Stimulated activated CD4-positive, alpha-beta T cell treated with anti-CD3 and anti-CD28 coated beads, Interleukin-4, amount 100 ng/mL, for 24 hours (primary cell): ENCODE data around the gene HTR3B.

Source experiments
- DNase-seq: peaks from one replicate; pipeline ENCODE4 v3.0.0-alpha.2; 2020

The HTR3B gene

GRCh38 chr11:113947994-113948393 is 43.4 kb downstream of the HTR3B start:
- DNase-seq: no peak

DNA sequence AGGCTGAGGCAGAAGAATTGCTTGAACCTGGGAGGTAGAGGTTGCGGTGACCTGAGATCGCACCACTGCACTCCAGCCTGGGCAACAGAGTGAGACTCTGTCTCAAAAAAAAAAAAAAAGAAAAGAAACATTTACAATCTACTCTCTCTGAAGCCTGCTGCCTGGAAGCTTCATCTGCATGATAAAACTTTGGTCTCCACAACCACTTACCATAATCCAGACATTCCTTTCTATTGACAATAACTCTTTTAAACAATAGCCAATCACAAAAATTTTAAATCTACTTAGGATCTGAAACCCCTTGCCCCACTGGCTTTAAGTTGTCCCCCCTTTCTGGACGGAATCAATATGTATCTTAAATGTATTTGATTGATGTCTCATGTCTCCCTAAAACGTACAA is 45.3 kb downstream of the HTR3B start:
- no peak for DNase-seq

DNA sequence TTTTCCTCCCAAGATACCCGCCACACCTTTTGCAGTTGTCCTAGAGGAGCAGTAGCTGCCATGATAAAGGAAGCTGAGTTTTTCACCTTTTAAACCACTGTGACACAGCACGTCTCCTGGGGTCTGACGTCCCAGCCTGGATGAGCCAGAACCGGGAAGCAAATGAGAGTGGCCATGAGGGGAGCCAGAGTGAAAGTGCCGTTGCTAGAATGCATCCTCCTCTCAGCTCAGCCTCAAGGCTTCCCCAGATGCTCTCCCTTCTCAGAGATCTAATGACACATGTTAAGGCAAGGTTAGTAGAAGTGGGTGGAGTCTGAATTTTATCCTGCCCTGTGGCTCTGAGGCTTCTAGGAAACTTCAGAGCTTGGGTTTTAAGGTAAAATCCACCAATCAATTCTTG is 46.9 kb downstream of the HTR3B start:
- DNase-seq: no peak

GRCh38 chr11:113952070-113952469 is 47.5 kb downstream of the HTR3B start:
- DNase-seq: no peak

GRCh38 chr11:113952588-113952987 is 48.0 kb downstream of the HTR3B start:
- no peak for DNase-seq

DNA sequence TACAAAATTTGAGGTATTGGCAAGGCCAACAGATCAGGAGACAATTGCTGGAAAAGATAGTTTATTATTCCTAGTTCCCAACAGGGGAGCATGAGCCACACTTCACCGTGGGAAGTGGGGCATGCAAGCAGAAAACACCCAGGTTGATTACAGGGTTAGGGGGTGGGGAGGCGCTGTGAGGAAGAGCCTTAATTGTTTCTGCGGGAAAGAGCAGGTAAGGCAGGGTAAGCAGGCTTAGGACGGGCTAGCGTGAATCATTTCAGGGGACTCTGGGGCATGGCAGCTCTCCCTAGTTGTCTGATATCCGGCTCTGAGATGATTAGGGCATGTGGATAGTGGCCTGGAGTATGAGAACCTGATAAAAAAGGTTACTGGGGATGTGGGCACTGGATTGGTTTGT is 49.6 kb downstream of the HTR3B start:
- no peak for DNase-seq

GRCh38 chr11:113956986-113957385 is 52.4 kb downstream of the HTR3B start:
- no peak for DNase-seq

DNA sequence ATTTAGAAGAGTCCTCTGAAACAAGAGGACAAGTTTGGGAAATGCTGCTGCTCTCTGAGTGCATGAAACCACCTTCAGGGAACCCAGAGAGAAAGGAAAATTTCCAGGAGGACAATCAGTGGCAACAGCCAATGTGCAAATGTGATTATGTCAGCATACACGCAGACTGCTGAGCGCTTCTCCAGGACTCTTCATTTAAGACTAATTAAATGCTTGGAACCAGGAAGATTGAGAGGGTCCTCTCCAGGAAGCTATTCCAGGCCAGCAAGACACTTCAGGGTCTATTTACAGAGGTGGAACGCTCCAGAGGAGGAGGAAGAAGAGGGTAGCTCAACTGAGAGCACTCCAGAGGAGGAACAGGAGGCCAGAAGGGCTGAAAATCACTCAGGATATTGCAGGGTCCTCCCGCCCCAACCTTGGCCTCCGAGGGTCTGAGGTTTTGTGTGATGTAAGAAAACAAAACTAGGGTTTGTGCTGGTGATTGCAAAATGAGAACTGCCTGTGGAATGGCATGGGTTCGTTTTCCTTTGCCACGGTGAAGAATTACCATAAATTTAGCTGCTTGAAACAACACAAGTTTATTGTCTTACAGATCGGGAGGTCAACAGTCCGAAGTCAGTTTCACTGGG is 56.2 kb downstream of the HTR3B start:
- no peak for DNase-seq

GRCh38 chr11:113967361-113967760 is 62.8 kb downstream of the HTR3B start:
- no peak for DNase-seq

- DNase-seq: no peak
Observed at GRCh38 chr11:113971506-113972195, 67.1 kb downstream of the HTR3B start.

GRCh38 chr11:113974741-113975470 is 70.3 kb downstream of the HTR3B start, which contains the start of gene HTR3A:
TSS of gene HTR3A (plus strand) at chr11:113975108. CDS start at chr11:113975326, 218 bp downstream.
- no peak for DNase-seq

DNA sequence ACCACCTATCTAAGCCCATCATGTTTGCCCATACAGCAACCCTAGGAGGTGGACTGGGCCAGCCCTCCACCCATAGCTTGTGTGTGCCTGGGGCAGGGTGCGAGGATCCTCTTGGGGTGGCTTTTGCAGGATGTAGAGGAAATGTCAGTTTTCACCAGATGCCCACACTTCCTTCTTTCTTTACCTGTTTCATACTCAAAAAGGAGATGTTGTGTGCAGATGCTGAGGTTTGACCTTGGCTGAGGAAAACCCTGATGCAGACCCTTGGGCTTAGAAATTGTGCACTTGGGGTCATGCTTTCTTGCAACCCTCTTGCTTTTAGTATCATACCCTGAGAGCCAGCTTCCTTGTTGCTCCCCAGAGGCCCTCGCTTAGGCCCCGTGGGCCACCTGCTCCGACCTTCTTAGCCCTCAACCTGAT is 72.5 kb downstream of the HTR3B start:
- DNase-seq: no peak

- no peak for DNase-seq
Observed at GRCh38 chr11:113977701-113978100, 73.1 kb downstream of the HTR3B start.

- DNase-seq: no peak
Observed at GRCh38 chr11:113979431-113979830, 74.8 kb downstream of the HTR3B start.

DNA sequence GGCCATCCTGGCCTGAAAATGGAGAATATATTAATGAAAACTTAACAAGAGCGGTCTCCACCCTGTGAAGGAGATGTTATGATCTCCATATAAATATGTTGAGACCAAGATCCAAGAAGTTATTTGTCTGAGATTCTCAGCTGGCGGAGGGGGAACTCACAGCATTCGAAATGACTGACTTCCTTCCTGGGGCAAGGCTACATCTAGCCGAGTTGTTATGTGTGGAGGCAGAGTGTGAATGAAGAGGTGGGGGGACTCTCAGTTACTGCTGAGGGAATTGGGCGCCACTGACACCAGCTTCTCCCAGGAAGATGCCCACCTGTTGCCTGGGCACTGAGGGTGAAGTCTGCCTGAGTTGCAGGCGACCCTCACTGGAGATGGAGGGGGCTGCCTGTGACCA is 76.2 kb downstream of the HTR3B start:
- no peak for DNase-seq

- DNase-seq: no peak
Observed at GRCh38 chr11:113982306-113982705, 77.7 kb downstream of the HTR3B start.

DNA sequence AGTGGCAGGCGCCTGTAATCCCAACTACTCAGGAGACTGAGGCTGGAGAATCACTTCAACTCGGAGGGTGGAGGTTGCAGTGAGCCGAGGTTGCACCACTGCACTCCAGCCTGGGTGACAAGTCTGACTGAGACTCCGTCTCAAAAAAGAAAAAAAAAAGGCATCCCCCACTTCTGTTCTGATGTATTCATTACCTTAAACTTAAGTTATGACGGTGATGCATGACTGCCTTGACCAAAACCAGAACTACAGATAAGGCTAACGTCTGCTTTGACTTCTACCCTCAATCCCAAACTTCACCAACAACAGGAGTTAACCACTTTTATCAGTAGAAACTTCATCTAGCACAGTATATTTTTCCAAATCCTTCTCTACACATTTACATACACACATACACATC is 80.2 kb downstream of the HTR3B start:
- DNase-seq: no peak

DNA sequence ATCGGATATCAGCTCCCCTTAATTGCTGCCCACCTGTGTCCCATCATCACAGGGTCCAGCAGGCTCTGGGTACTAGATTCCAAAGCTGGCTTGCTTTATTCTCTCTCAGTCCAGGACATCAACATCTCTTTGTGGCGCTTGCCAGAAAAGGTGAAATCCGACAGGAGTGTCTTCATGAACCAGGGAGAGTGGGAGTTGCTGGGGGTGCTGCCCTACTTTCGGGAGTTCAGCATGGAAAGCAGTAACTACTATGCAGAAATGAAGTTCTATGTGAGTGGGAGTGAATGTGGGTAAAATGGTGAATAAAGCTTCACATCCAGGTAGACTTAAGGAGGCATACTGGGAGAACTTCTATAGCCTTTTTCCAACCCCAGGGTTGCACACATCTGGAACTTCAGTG is 81.3 kb downstream of the HTR3B start:
- DNase-seq: no peak

GRCh38 chr11:113986351-113987140 is 82.0 kb downstream of the HTR3B start:
- DNase-seq: no peak

- DNase-seq: no peak
Observed at GRCh38 chr11:113989381-113989780, 84.8 kb downstream of the HTR3B start.

DNA sequence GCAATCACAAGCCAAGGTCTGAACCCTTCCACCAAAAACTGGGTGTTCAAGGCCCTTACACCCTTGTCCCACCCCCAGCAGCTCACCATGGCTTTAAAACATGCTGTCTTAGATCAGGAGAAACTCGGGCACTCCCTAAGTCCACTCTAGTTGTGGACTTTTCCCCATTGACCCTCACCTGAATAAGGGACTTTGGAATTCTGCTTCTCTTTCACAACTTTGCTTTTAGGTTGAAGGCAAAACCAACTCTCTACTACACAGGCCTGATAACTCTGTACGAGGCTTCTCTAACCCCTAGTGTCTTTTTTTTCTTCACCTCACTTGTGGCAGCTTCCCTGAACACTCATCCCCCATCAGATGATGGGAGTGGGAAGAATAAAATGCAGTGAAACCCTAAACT is 85.3 kb downstream of the HTR3B start:
- no peak for DNase-seq

DNA sequence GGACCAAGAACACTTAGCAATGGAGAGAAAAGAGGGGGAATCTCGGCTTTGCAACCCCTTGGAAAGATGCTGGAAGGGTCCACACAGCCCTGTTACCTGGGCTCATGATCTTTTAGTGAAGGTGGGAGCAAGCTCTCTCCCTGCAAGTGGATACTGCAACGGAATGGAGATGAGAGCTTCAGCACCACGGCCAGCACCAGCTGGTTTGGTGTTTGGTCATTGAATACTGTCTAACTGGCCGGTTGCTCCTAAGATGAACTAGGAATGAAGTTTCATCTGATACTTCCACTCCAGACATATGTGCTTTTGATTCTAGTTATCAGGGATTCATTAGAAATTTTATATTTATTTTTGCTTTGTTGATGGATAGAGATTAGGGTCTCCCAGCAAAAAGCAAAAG is 86.6 kb downstream of the HTR3B start:
- no peak for DNase-seq

DNA sequence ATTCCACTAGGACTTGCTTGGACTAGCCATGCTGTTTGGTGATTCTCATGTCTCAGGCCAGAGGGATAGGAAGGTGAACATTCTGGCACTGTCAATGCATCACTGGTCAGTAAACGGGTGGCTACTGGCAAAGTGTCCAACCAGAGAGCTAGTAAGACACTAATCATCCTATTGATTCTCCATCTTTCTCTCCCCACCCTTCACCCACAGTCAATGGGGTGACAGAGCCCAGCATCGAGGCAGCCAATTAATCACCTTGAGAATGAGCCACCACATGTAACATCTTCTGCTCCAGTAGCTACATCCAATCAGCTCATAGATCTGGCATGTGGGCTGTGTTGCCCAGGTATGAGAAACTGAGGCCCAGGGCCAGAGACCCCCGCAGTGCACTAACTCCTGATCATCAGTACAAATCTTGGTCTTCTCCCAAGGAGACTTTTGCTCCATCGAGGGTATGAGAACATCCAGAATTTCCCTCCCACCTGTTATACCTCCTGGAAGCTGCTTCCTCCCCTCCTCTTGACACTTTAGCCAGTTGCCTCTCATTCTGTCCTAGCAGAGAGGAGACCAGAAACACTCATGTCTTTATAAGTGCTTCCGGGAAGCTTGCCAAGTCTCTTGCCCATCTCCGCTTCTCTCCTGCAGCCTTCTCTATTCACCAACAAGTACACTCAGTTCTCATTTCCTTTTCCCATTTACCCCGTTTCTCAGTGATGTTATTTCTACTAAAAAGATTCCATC is 87.3 kb downstream of the HTR3B start:
- no peak for DNase-seq
